Muscle of leg (tissue), 11 donors: ENCODE data around the gene IFNGR1. TPM values are rescaled to one million over a fixed set of nuclear protein-coding genes. Genes with fewer than 3 reads are reported as not detected.
"Not testable (repeated sequence)": the region's sequence is repeated elsewhere in the genome, so short reads cannot be mapped to it uniquely, and the experiment has no call there.

ENCODE experiments used
- DNase-seq: peaks from one replicate; pipeline ENCODE4 v3.0.0; 2013
- H3K27ac ChIP-seq: one replicate; pipeline ENCODE4 v1.5.1; 2013; ENCODE audit warnings: mild to moderate bottlenecking, low read length, control low read depth
- H3K27me3 ChIP-seq: one replicate; pipeline ENCODE4 v1.6.1; 2013; ENCODE audit warnings: low read length; ENCODE audit not compliant: control insufficient read depth, insufficient read depth
- H3K36me3 ChIP-seq: one replicate; pipeline ENCODE4 v1.6.1; 2013; ENCODE audit warnings: low read length; ENCODE audit not compliant: control insufficient read depth, insufficient read depth
- H3K4me1 ChIP-seq: one replicate; pipeline ENCODE4 v1.6.1; 2013; ENCODE audit warnings: low read length; ENCODE audit not compliant: control insufficient read depth, insufficient read depth
- H3K4me3 ChIP-seq: one replicate; pipeline ENCODE4 v1.5.1; 2013; ENCODE audit warnings: low read length, control low read depth
- H3K9me3 ChIP-seq: replicated peaks from 2 replicates; pipeline ENCODE4 v1.6.1; 2013; ENCODE audit warnings: low read depth, low read length; ENCODE audit not compliant: control insufficient read depth
- WGBS: methylation state at CpG from one replicate; pipeline ENCODE4 v1.1.5; 2013; ENCODE audit warnings: missing lambda C conversion rate; ENCODE audit not compliant: insufficient coverage; 5-methylcytosine and 5-hydroxymethylcytosine counted together
- polyA plus RNA-seq, 8 donors: library from polyadenylated mRNA; unstranded; fragments of 120-200 nt; gene quantifications; one replicate each; pipeline versions ENCODE4 v1.2.1 to v1.2.3, GENCODE V29; 2013; ENCODE audit warnings: inconsistent platforms in 1 of 8, low replicate concordance in 1 of 8; ENCODE audit not compliant: insufficient read length in 8 of 8, insufficient read depth in 1 of 8
- total RNA-seq: library from RNA; stranded (reverse); fragments of 120-200 nt; gene quantifications from one replicate; pipeline ENCODE4 v1.2.4, GENCODE V29; 2013

IFNGR1 gene
- total and polyA plus RNA-seq, 9 donors: 41.8 to 55.2 (median 46.3) TPM

DNA sequence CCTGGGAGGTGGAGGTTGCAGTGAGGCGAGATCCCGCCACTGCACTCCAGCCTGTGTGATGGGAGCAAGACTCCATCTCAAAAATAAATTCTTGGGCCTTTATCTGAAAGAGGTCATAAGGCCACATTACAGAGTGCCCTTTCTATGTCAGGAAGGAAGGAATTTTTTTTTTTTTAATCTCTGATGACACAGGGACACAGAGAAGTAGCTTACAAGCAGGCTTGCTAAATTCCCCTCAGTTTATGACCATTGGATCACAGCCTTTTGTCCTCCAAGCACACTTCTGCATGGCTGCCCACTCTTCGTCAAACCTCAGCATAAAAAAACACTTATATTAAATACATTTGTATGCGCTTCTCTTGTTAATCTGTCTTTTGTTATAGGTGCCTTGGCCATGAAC is 7.5 kb upstream of the IFNGR1 start:
- H3K9me3 ChIP-seq: no peaks in the 10 kb centered on the region
- no peak for DNase-seq
- H3K4me3 ChIP-seq: no peak overlapping the region
- H3K4me1 ChIP-seq: peaks cover 18% of the 10 kb centered on the region
- no peak overlapping the region for H3K27ac ChIP-seq
- WGBS: no CpG with 5 or more reads among the region's 4 CpGs
- no peaks in the 10 kb centered on the region for H3K27me3 ChIP-seq
- no peaks in the 10 kb centered on the region for H3K36me3 ChIP-seq

DNA sequence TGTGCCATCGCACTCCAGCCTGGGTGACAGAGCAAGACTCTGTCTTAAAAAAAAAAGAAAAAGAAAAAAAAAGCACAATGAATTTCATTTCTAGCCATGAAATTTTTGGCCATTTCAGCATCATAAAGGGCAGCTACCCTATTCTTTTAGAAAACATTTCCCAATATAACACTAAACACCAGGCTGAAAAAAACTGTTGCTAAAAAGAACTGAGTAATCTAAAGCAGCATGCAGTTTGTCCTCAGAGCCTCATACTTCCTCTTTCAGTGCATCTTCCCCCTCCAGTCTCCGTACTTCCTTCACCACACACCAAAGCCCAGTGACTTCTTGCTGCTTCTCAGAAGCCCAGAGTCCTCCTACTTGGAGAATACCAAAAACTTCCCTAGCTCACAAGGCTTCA is 5.6 kb upstream of the IFNGR1 start:
- Histone ChIP-seq H3K4me3 (no peak overlapping the region), H3K36me3 (no peaks in the 10 kb centered on the region), H3K9me3 (no peaks in the 10 kb centered on the region), H3K27ac (no peak overlapping the region), H3K4me1 (peaks cover 15% of the 10 kb centered on the region), H3K27me3 (no peaks in the 10 kb centered on the region)
- DNase-seq: peak; percentile 74
- 83% methylated on average over 1 of the region's 2 CpGs for WGBS

- Histone ChIP-seq H3K4me1 (peaks cover 15% of the 10 kb centered on the region), H3K27ac (no peak overlapping the region), H3K36me3 (no peaks in the 10 kb centered on the region), H3K27me3 (no peaks in the 10 kb centered on the region), H3K9me3 (no peaks in the 10 kb centered on the region), H3K4me3 (no peak overlapping the region)
- 91% methylated on average over 3 of the region's 6 CpGs for WGBS
- peak; percentile 49 for DNase-seq
Observed at GRCh38 chr6:137223370-137224131, 4.4 kb upstream of the IFNGR1 start.

DNA sequence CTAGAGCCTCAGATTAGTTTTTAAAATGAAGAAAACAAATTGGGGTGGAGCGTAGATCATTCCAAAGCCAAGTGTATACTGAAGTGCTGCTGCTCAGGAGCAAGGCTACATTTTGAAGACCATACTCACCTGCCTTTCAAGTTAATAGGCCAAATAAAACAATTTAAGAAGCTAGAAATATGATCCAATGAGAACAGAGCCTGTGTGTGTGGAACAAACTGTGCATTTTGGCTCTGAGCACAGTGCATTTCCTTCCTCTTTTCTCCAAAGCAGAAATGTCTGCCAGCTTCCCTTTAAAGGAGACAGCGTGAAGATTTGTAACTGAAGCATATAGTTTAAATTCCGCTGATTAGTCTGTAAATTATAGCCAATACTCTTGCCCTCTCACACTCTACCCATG is 3.2 kb upstream of the IFNGR1 start:
- H3K4me1 ChIP-seq: peaks cover 20% of the 10 kb centered on the region
- no peaks in the 10 kb centered on the region for H3K9me3 ChIP-seq
- H3K4me3 ChIP-seq: no peak overlapping the region
- H3K27me3 ChIP-seq: no peaks in the 10 kb centered on the region
- no CpG with 5 or more reads among the region's 3 CpGs for WGBS
- DNase-seq: peak; percentile 89
- no peaks in the 10 kb centered on the region for H3K36me3 ChIP-seq
- H3K27ac ChIP-seq: peak overlapping the region; percentile 79

GRCh38 chr6:137219664-137220252 is 573 bp upstream of the IFNGR1 start:
- no peak for DNase-seq
- H3K4me1 ChIP-seq: peaks cover 27% of the 10 kb centered on the region
- 60% methylated on average over 2 of the region's 6 CpGs for WGBS

GRCh38 chr6:137218473-137218916 is 690 bp downstream of the IFNGR1 start:
- WGBS: 0% methylated on average over 2 of the region's 13 CpGs
- Histone ChIP-seq H3K4me1 (peaks cover 25% of the 10 kb centered on the region), H3K36me3 (no peaks in the 10 kb centered on the region), H3K4me3 (peak overlapping the region; percentile 84), H3K27ac (peak overlapping the region; percentile 98), H3K27me3 (no peaks in the 10 kb centered on the region), H3K9me3 (no peaks in the 10 kb centered on the region)
- DNase-seq: peak; percentile 73

More at GRCh38 chr6:137219664-137220252, 573 bp upstream of the IFNGR1 start:
- Histone ChIP-seq H3K9me3 (no peaks in the 10 kb centered on the region), H3K4me3 (peak overlapping the region; percentile 84), H3K27me3 (no peaks in the 10 kb centered on the region), H3K36me3 (no peaks in the 10 kb centered on the region), H3K27ac (peak overlapping the region; percentile 98)

GRCh38 chr6:137217801-137218472 is 1.2 kb downstream of the IFNGR1 start:
- Histone ChIP-seq H3K4me3 (peak overlapping the region; percentile 84), H3K27me3 (no peaks in the 10 kb centered on the region), H3K4me1 (peaks cover 24% of the 10 kb centered on the region), H3K9me3 (no peaks in the 10 kb centered on the region), H3K36me3 (no peaks in the 10 kb centered on the region), H3K27ac (peak overlapping the region; percentile 98)
- 43% methylated on average over 5 of the region's 12 CpGs for WGBS
- DNase-seq: peak; percentile 57

- Histone ChIP-seq H3K4me1 (peaks cover 22% of the 10 kb centered on the region), H3K27me3 (no peaks in the 10 kb centered on the region), H3K4me3 (no peak overlapping the region), H3K27ac (peak overlapping the region; percentile 21), H3K9me3 (no peaks in the 10 kb centered on the region), H3K36me3 (no peaks in the 10 kb centered on the region)
- WGBS: 45% methylated on average over 8 of the region's 12 CpGs
- no peak for DNase-seq
Observed at GRCh38 chr6:137216875-137217553, 2.2 kb downstream of the IFNGR1 start.

GRCh38 chr6:137216106-137216505 is 3.1 kb downstream of the IFNGR1 start:
- no peaks in the 10 kb centered on the region for H3K36me3 ChIP-seq
- peak overlapping the region; percentile 21 for H3K27ac ChIP-seq

DNA sequence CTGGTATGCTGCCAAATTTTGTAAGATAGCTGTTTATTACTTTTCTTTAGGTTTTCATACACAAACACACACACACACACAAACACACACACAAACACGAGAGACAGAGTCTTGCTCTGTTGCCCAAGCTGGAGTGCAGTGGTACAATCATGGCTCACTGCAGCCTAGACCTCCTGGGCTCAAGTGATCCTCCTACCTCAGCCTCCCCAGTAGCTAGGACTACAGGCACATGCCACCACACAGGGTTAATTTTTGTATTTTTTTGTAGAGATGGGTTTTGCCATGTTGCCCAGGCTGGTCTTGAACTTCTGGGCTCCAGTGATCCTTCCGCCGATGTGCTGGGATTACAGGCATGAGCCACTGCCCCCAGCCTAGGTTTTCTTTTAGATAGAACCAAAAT is 3.6 kb downstream of the IFNGR1 start:
- H3K9me3 ChIP-seq, DNase-seq, H3K27me3 ChIP-seq, H3K4me3 ChIP-seq, H3K36me3 ChIP-seq, H3K27ac ChIP-seq: not testable (repeated sequence)
- WGBS: 83% methylated on average over 1 of the region's 3 CpGs
- peaks cover 20% of the 10 kb centered on the region for H3K4me1 ChIP-seq

More at GRCh38 chr6:137216106-137216505, 3.1 kb downstream of the IFNGR1 start:
- Histone ChIP-seq H3K4me1 (peaks cover 20% of the 10 kb centered on the region), H3K27me3 (no peaks in the 10 kb centered on the region), H3K9me3 (no peaks in the 10 kb centered on the region), H3K4me3 (no peak overlapping the region)
- no peak for DNase-seq
